HG02610 (cell line): Measurements from ENCODE around the gene WASHC2C.
"Not testable (repeated sequence)": the region's sequence is repeated elsewhere in the genome, so short reads cannot be mapped to it uniquely, and the experiment has no call there.

Source experiments
- ATAC-seq: cut with Tn5 transposase; IDR thresholded peaks from one replicate; pipeline ENCODE4 v1.9.1; 2021; ENCODE audit warnings: mild to moderate bottlenecking, moderate library complexity; ENCODE audit not compliant: unreplicated experiment

Gene WASHC2C

DNA sequence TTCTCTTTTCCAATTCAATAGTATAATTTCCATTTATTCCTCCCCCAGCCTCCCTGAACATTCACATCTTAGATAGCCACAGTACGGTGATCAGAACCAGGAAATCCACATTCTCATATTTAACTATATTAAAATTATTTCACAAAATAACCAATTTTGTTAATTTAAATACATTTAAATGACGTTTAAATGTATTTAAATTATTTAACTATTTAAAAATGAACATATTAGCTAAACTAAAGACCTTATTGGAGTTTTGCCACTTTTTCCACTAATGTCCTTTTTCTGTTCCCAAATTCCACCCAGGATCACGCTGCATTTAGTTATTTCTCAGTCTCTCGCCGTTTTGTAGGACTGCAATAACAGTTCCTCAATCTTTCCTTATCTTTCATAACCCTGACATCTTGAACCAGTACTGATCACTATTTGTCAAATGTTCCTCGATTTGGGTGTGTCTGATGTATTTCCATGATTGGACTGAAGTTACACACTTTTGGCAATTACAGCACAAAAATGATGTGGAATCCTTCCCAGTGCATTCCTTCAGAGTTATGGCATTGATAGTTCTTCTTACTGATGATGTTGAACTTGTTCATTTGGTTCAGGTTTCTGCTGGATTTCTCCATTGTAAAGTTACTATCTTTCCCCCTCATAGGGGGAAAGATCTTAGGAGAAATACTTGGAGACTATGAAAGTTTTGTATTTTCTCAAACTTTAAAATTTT lies 93.2 kb downstream of the WASHC2C start:
- ATAC-seq = not testable (repeated sequence)

DNA sequence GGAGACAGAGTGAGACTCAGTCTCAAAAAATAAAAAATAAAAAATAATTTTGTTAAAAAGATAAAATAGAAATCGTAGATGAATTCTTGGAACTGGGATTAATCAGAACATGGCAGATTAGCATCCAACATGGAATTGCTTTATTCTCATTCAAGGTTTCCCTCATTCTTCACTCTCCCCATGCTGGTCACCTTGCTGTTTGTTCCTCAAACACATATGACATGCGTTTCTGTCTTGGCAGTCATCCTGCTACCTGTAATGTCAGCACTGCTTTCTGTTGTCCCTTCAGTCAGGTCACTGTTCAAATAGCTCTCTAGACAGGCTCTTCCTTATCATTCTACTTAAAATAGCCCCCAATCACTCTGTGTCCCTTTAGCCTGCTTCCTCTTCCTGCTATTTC lies 95.9 kb downstream of the WASHC2C start:
- not testable (repeated sequence) for ATAC-seq
